Measurements from ENCODE around the gene ZNF780B.

GRCh38 chr19:40053491-40053890 is 2.5 kb downstream of the ZNF780B start:
- no peak for TF ChIP-seq CTCF (IDR thresholded peaks at IDR 0.05)
- TF ChIP-seq ZFX (IDR thresholded peaks at IDR 0.05; ENCODE audit: borderline replicate concordance) = no peak

All from 22Rv1 (cell line).